HTR-8/SVneo (cell line): Measurements from ENCODE around the gene BAMBI.

Experiments
- DNase-seq: peaks from one replicate; pipeline ENCODE4 v3.0.0; 2011; ENCODE audit warnings: low spot score, mixed read lengths; ENCODE audit not compliant: insufficient read length
- FAIRE-seq: peaks from 2 replicates; lab custom pipeline; 2011; peaks lifted over from hg19 to GRCh38; lab: Jason Lieb, UNC

BAMBI gene

GRCh38 chr10:28692050-28692449, 14.7 kb downstream of the BAMBI start:
- FAIRE-seq, result no peak
- DNase-seq, result no peak

GRCh38 chr10:28694530-28694929, 17.2 kb downstream of the BAMBI start:
- FAIRE-seq, result no peak
- no peak for DNase-seq

- DNase-seq (no peak), FAIRE-seq (no peak)
Observed at GRCh38 chr10:28698075-28698474, 20.8 kb downstream of the BAMBI start.

GRCh38 chr10:28704464-28705161, 27.3 kb downstream of the BAMBI start:
- no peak for FAIRE-seq

GRCh38 chr10:28705472-28705871, 28.2 kb downstream of the BAMBI start:
- FAIRE-seq, result no peak
- DNase-seq, result no peak

More at GRCh38 chr10:28704464-28705161, 27.3 kb downstream of the BAMBI start:
- no peak for DNase-seq

GRCh38 chr10:28709001-28709710, 31.8 kb downstream of the BAMBI start:
- FAIRE-seq (no peak), DNase-seq (no peak)

GRCh38 chr10:28710202-28710886, 33.0 kb downstream of the BAMBI start:
- FAIRE-seq (no peak), DNase-seq (no peak)

GRCh38 chr10:28711041-28711440, 33.7 kb downstream of the BAMBI start:
- no peak for FAIRE-seq
- no peak for DNase-seq

GRCh38 chr10:28711776-28712175, 34.5 kb downstream of the BAMBI start:
- DNase-seq, result no peak
- no peak for FAIRE-seq

- DNase-seq, result no peak
- no peak for FAIRE-seq
Observed at GRCh38 chr10:28713626-28714352, 36.5 kb downstream of the BAMBI start.

GRCh38 chr10:28714401-28715053, 37.2 kb downstream of the BAMBI start:
- no peak for FAIRE-seq
- DNase-seq, result no peak

- no peak for FAIRE-seq
Observed at GRCh38 chr10:28715246-28715645, 37.9 kb downstream of the BAMBI start.

GRCh38 chr10:28715757-28716156, 38.4 kb downstream of the BAMBI start:
- no peak for DNase-seq

More at GRCh38 chr10:28715246-28715645, 37.9 kb downstream of the BAMBI start:
- DNase-seq, result no peak

GRCh38 chr10:28716748-28717147, 39.4 kb downstream of the BAMBI start:
- FAIRE-seq, result no peak
- no peak for DNase-seq

More at GRCh38 chr10:28715757-28716156, 38.4 kb downstream of the BAMBI start:
- FAIRE-seq, result no peak

- FAIRE-seq, result no peak
- DNase-seq, result no peak
Observed at GRCh38 chr10:28717656-28718201, 40.4 kb downstream of the BAMBI start.

GRCh38 chr10:28719789-28720436, 42.6 kb downstream of the BAMBI start:
- DNase-seq (peak; percentile 31), FAIRE-seq (no peak)

- DNase-seq, result no peak
Observed at GRCh38 chr10:28721318-28721951, 44.1 kb downstream of the BAMBI start.

GRCh38 chr10:28722065-28722803, 44.9 kb downstream of the BAMBI start:
- DNase-seq (no peak), FAIRE-seq (no peak)

More at GRCh38 chr10:28721318-28721951, 44.1 kb downstream of the BAMBI start:
- FAIRE-seq, result no peak
